Testis (tissue), 3 donors: ENCODE data around the gene AP5M1. TPM values are rescaled to one million over a fixed set of nuclear protein-coding genes. Genes with fewer than 3 reads are reported as not detected.

Experiments used
- DNase-seq: peaks from one replicate; pipeline ENCODE4 v3.0.0-alpha.2; 2019
- H3K27ac ChIP-seq, 2 donors: fragments of 200-600 bp; sonication (generic); one replicate each; pipeline ENCODE4 v1.5.1; 2019
- H3K27me3 ChIP-seq: fragments of 200-600 bp; sonication (generic); one replicate; pipeline ENCODE4 v1.5.1; 2019
- H3K36me3 ChIP-seq: fragments of 200-600 bp; sonication (generic); one replicate; pipeline ENCODE4 v1.5.1; 2017; ENCODE audit warnings: low read depth; ENCODE audit errors: missing control alignments
- H3K4me1 ChIP-seq: fragments of 200-600 bp; sonication (generic); one replicate; pipeline ENCODE4 v1.5.1; 2019
- H3K4me3 ChIP-seq, 2 donors: fragments of 200-600 bp; sonication (generic); one replicate each; pipeline ENCODE4 v1.5.1; 2017 to 2019
- H3K9me3 ChIP-seq: fragments of 200-600 bp; sonication (generic); one replicate; pipeline ENCODE4 v1.5.1; 2017
- POLR2A ChIP-seq: fragments of 450-650 bp; IDR thresholded peaks from one replicate; pipeline ENCODE4 v1.6.1; 2017; ENCODE audit warnings: antibody characterized with exemption, mild to moderate bottlenecking, moderate library complexity
- WGBS, 2 donors: methylation state at CpG; one replicate each; pipeline ENCODE4 v1.1.5; 2018; 5-methylcytosine and 5-hydroxymethylcytosine counted together
- intact Hi-C: fragments of 100-400 bp; cut with DNase I; formaldehyde crosslinking; loops from one replicate; pipeline ENCODE4 v1.15.1; 2023; ENCODE audit warnings: low total_unique reads
- polyA plus RNA-seq: library from polyadenylated mRNA; stranded (reverse); fragments of 350-450 nt; fragmentation: Illumina TruSeq; extraction: RNeasy Lipid Tissue Mini Kit (QIAGEN cat#74804); gene quantifications from one replicate; pipeline ENCODE4 v1.2.3, GENCODE V29; 2014; ENCODE audit warnings: low read depth, low replicate concordance; ENCODE audit not compliant: insufficient read depth
- total RNA-seq, 2 donors: library from RNA; depleted of rRNA; stranded (reverse); fragments of >200 nt; gene quantifications; one replicate each; pipeline ENCODE4 v1.2.3, GENCODE V29; 2016
- TF ChIP-seq, protein P1 (sequence below), 3 experiments: fragments of 450-650 bp in 2 of 3; fragments of 200-600 bp in 1 of 3; sonication (generic) in 1 of 3; IDR thresholded peaks; one replicate each; pipeline ENCODE4 v1.5.1; 2016 to 2019; ENCODE audit warnings: antibody characterized with exemption in 3 of 3, mild to moderate bottlenecking in 2 of 3, moderate library complexity in 1 of 3

Gene AP5M1
- total and polyA plus RNA-seq, 3 donors from 2014 or later, result 28.3 to 32.0 (median 30.6) TPM

DNA sequence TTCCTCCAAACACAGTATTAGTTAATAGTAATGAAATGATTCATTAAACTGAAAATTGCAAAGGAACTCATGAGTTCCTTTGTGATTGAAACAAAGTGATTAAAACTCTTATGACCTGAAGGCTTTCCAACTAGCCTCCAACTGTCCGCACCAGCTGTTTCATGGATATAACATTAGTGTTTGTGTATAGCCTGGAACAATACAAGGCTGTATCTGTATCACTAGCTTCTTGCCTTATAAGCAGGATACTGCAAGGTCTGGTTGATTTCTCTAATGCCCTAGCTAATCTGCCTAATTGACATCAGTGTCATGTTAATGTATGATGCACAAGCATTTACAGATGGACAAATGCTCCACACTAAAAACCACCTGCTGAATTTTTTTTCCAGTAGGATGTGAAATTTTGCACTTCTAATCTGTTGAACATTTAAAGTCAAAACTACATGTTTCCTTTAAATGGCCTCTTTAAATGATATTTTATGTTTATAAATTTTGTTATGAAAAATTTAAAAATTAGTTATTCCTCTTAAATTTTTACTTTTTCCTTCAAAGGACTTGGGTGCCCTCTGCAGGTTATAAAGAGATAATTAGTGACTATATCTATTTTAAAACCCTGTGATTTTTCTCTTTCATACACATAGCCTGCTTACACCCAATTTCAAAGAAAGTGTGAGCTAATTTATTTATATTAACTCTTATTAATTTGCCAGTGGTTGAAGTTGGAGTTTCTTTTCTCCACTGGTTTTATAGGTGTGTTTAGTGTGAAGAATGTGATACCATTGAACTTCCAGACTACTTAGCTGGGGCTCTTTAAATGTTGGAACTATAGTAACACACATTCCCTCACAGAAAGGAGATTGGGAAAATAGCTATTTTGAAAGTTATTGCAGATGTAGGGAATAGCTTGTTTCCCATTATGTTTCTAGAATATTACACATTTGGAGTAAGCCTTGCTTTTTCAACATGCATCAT lies 25.4 kb downstream of the AP5M1 start:
- no peaks in the 10 kb centered on the region for H3K9me3 ChIP-seq
- H3K36me3 ChIP-seq, result no peaks in the 10 kb centered on the region
- H3K4me3 ChIP-seq, result no peak overlapping the region
- DNase-seq, result no peak
- intact Hi-C loops, result no loop called here
- TF ChIP-seq POLR2A, result no peak
- TF ChIP-seq, protein P1, sequence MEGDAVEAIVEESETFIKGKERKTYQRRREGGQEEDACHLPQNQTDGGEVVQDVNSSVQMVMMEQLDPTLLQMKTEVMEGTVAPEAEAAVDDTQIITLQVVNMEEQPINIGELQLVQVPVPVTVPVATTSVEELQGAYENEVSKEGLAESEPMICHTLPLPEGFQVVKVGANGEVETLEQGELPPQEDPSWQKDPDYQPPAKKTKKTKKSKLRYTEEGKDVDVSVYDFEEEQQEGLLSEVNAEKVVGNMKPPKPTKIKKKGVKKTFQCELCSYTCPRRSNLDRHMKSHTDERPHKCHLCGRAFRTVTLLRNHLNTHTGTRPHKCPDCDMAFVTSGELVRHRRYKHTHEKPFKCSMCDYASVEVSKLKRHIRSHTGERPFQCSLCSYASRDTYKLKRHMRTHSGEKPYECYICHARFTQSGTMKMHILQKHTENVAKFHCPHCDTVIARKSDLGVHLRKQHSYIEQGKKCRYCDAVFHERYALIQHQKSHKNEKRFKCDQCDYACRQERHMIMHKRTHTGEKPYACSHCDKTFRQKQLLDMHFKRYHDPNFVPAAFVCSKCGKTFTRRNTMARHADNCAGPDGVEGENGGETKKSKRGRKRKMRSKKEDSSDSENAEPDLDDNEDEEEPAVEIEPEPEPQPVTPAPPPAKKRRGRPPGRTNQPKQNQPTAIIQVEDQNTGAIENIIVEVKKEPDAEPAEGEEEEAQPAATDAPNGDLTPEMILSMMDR (IDR thresholded peaks at IDR 0.05), result peak in 1 of 3 experiments; percentile 53
- 68 to 77% methylated on average over 1 of the region's 1 CpG for WGBS, 2 donors
- no peak overlapping the region for H3K27ac ChIP-seq
- H3K4me1 ChIP-seq, result peaks cover 7% of the 10 kb centered on the region
- H3K27me3 ChIP-seq, result no peaks in the 10 kb centered on the region

DNA sequence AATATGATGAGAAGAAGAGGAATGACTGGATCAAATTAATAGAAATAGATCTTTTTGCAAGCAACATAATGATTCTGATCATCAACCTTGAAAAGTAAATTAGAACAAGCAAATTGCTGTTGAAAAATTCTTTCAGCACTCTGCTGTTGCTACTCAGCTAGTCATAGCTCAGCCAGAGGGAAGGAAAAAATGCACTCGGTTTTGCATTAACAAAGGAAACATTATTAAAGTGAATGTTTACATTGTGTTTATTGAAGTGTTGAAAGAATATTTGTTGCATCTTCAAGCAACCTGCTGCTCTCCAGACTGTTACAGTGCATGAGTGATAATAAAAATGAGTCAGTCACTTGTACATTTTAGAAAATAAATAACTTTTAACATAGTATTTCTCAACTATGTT lies 26.5 kb downstream of the AP5M1 start:
- Histone ChIP-seq H3K27me3 (no peaks in the 10 kb centered on the region), H3K9me3 (no peaks in the 10 kb centered on the region), H3K36me3 (no peaks in the 10 kb centered on the region), H3K4me3 (no peak overlapping the region), H3K4me1 (peaks cover 7% of the 10 kb centered on the region), H3K27ac (no peak overlapping the region)
- DNase-seq, result no peak
- intact Hi-C loops, result no loop called here
- TF ChIP-seq, protein P1 (IDR thresholded peaks at IDR 0.05), result no peak
- no peak for TF ChIP-seq POLR2A
- 39 to 52% methylated on average over 1 of the region's 1 CpG for WGBS, 2 donors

DNA sequence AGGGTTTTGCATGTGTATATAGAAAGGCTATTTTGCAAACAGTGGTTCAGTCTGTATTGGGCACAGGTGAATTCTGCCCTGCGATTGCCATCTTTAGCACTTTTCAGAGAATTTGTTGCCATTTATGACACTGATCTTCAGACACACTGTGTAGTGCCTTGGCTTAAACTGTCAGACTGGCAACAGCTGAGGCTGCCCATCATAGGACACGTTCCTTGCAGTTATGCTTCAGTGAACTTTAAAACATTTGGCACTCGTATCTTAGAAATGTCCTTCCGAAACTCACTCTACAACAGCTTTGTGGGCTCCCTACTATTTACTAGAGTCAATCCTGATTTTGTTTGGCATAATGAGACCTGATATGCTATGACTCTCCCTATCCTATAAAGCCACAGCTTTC lies 29.1 kb downstream of the AP5M1 start:
- no peak overlapping the region for H3K27ac ChIP-seq
- no peaks in the 10 kb centered on the region for H3K36me3 ChIP-seq
- no peak for TF ChIP-seq POLR2A
- TF ChIP-seq, protein P1 (IDR thresholded peaks at IDR 0.05), result no peak
- intact Hi-C loops, result no loop called here
- WGBS, 2 donors, result 82 to 87% methylated on average over 4 of the region's 4 CpGs
- no peak overlapping the region for H3K4me3 ChIP-seq
- H3K9me3 ChIP-seq, result no peaks in the 10 kb centered on the region
- no peak for DNase-seq
- H3K27me3 ChIP-seq, result no peaks in the 10 kb centered on the region
- peaks cover 7% of the 10 kb centered on the region for H3K4me1 ChIP-seq

DNA sequence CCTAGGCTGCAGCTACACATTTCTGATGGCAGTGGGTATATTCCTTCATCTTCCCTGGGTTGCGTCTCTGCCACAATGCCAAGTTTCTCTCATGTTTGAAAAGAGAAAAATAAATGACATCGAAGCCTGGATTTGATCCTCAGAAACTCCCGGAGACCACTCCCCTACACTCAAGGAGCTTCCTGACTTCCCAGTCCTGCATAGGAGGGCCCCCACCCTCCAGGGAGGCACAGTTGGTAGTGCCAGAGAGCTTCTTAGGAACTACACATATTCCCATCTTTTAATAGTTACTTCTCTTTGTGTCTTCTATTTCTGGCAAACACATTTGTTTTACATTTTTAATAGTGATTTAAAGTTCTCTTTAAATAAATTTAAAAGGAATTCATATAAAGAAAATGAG lies 30.7 kb downstream of the AP5M1 start:
- Histone ChIP-seq H3K27ac (no peak overlapping the region), H3K36me3 (no peaks in the 10 kb centered on the region), H3K4me1 (peaks cover 2% of the 10 kb centered on the region), H3K9me3 (no peaks in the 10 kb centered on the region), H3K27me3 (no peaks in the 10 kb centered on the region), H3K4me3 (no peak overlapping the region)
- TF ChIP-seq, protein P1 (IDR thresholded peaks at IDR 0.05), result no peak
- no peak for TF ChIP-seq POLR2A
- intact Hi-C loops, result no loop called here
- DNase-seq, result no peak
- WGBS, 2 donors, result 76 to 84% methylated on average over 3 of the region's 3 CpGs
